OCI-LY7 (cell line): ENCODE data around the gene CMTM7. TPM values are rescaled to one million over a fixed set of nuclear protein-coding genes. Genes with fewer than 3 reads are reported as not detected.
A peak's percentile ranks its signal among the peaks of the same experiment; 100 is the strongest.

ENCODE experiments used
- BruUV-seq: library from RNA; stranded (reverse); fragments of 400-500 nt; replicated peaks from 2 replicates; lab custom pipeline; 2021; lab: Mats Ljungman, UMichigan
- CTCF ChIA-PET: fragments of 300-600 bp; sonication (Branson Sonifier 250); formaldehyde crosslinking; loops from one replicate; lab custom pipeline; 2022; ENCODE audit warnings: antibody characterized with exemption; ENCODE audit not compliant: unreplicated experiment; lab: Charles Lee
- POLR2A ChIA-PET: fragments of 300-600 bp; sonication (Branson Sonifier 250); formaldehyde crosslinking; loops from one replicate; lab custom pipeline; 2022; ENCODE audit warnings: antibody characterized with exemption; lab: Charles Lee
- DNase-seq: peaks from one replicate; pipeline ENCODE4 v3.0.0-alpha.2; 2015; ENCODE audit warnings: low spot score
- H2AFZ ChIP-seq: fragments of 200-600 bp; sonication (generic), shearing (Covaris generic); 2 replicates; pipeline ENCODE4 v1.6.1; 2014; ENCODE audit warnings: mild to moderate bottlenecking, antibody characterized with exemption, low read length, moderate library complexity
- H3K27ac ChIP-seq: fragments of 200-600 bp; sonication (generic); 2 replicates; pipeline ENCODE4 v1.5.1; 2014; ENCODE audit warnings: mixed run types, low read depth, mild to moderate bottlenecking, moderate library complexity, low read length, inconsistent platforms; ENCODE audit not compliant: poor library complexity, severe bottlenecking
- H3K36me3 ChIP-seq: fragments of 200-600 bp; sonication (generic); 2 replicates; pipeline ENCODE4 v1.6.1; 2014; ENCODE audit warnings: mild to moderate bottlenecking, antibody characterized with exemption, low read length, moderate library complexity, mixed read lengths; ENCODE audit not compliant: insufficient read depth
- H3K4me1 ChIP-seq: fragments of 200-600 bp; sonication (generic); 2 replicates; pipeline ENCODE4 v1.5.1; 2014; ENCODE audit warnings: mild to moderate bottlenecking, low read length; ENCODE audit not compliant: insufficient read depth, poor library complexity, severe bottlenecking
- H3K4me2 ChIP-seq: fragments of 200-600 bp; sonication (generic); 2 replicates; pipeline ENCODE4 v1.6.1; 2014; ENCODE audit warnings: mild to moderate bottlenecking, low read length
- H3K4me3 ChIP-seq: fragments of 200-600 bp; sonication (generic); 2 replicates; pipeline ENCODE4 v1.5.1; 2014; ENCODE audit warnings: mild to moderate bottlenecking, low read depth, low read length; ENCODE audit not compliant: poor library complexity, severe bottlenecking
- H3K79me2 ChIP-seq: fragments of 200-600 bp; sonication (generic); 2 replicates; pipeline ENCODE4 v1.6.1; 2016; ENCODE audit warnings: low read depth, mild to moderate bottlenecking, low read length, moderate library complexity, mixed read lengths; ENCODE audit not compliant: insufficient read depth
- H3K9me2 ChIP-seq: fragments of 200-600 bp; sonication (generic); 2 replicates; pipeline ENCODE4 v1.6.1; 2016; ENCODE audit warnings: mild to moderate bottlenecking, low read length, mixed read lengths; ENCODE audit not compliant: insufficient read depth
- H3K9me3 ChIP-seq: fragments of 200-600 bp; sonication (generic); 2 replicates; pipeline ENCODE4 v1.6.1; 2014; ENCODE audit warnings: mild to moderate bottlenecking, mixed run types, low read length, mixed read lengths
- H4K20me1 ChIP-seq: fragments of 200-600 bp; sonication (generic); 2 replicates; pipeline ENCODE4 v1.6.1; 2014; ENCODE audit warnings: mild to moderate bottlenecking, antibody characterized with exemption, low read length, moderate library complexity, mixed read lengths; ENCODE audit not compliant: insufficient read depth
- EZH2phosphoT487 ChIP-seq: fragments of 200-600 bp; sonication (generic); IDR thresholded peaks from 2 replicates; pipeline ENCODE4 v1.6.1; 2018; ENCODE audit warnings: low read depth, borderline replicate concordance, mild to moderate bottlenecking, mixed run types, antibody characterized with exemption, low read length, moderate library complexity, mixed read lengths
- intact Hi-C: fragments of 100-400 bp; cut with micrococcal nuclease; formaldehyde crosslinking; loops from one replicate; pipeline ENCODE4 v1.10.0; 2022; ENCODE audit not compliant: unreplicated experiment
- total RNA-seq, 2 experiments: library from RNA; depleted of rRNA in 1 of 2; stranded (reverse); fragments of >200 nt in 1 of 2; shearing (Covaris generic) in 1 of 2; gene quantifications; 2 replicates each; pipeline ENCODE4 v1.2.3, GENCODE V29; 2014 to 2022
- TF ChIP-seq, protein P1 (sequence below): fragments of 200-600 bp; sonication (generic); conservative IDR thresholded peaks from 2 replicates; pipeline ENCODE4 v1.5.1; 2014; ENCODE audit warnings: mild to moderate bottlenecking, antibody characterized with exemption, low read length, moderate library complexity, mixed read lengths

Gene CMTM7
- total RNA-seq, 2 experiments from 2014 or later = 16.0 to 19.0 TPM

GRCh38 chr3:32493437-32494414 is 102.1 kb downstream of the CMTM7 start:
- CTCF ChIA-PET = no interaction called here
- Histone ChIP-seq H3K4me1 (peaks cover 24% of the 10 kb centered on the region), H2AFZ (no peak overlapping the region), H3K9me3 (no peaks in the 10 kb centered on the region), H3K79me2 (peaks cover 15% of the 10 kb centered on the region; the same call in 1 of the 2 replicates), H3K9me2 (no peaks in the 10 kb centered on the region), H4K20me1 (no peaks in the 10 kb centered on the region), H3K4me2 (no peak overlapping the region), H3K27ac (no peak overlapping the region), H3K36me3 (peaks cover 21% of the 10 kb centered on the region), H3K4me3 (no peak overlapping the region)
- POLR2A ChIA-PET = interaction anchor here (1.4 kb wide), 1 partner anchor 8 kb away, joined by 3 read pairs; no protein-coding TSS in a partner anchor
- no peak for DNase-seq
- no peak for TF ChIP-seq EZH2phosphoT487
- TF ChIP-seq, protein P1, sequence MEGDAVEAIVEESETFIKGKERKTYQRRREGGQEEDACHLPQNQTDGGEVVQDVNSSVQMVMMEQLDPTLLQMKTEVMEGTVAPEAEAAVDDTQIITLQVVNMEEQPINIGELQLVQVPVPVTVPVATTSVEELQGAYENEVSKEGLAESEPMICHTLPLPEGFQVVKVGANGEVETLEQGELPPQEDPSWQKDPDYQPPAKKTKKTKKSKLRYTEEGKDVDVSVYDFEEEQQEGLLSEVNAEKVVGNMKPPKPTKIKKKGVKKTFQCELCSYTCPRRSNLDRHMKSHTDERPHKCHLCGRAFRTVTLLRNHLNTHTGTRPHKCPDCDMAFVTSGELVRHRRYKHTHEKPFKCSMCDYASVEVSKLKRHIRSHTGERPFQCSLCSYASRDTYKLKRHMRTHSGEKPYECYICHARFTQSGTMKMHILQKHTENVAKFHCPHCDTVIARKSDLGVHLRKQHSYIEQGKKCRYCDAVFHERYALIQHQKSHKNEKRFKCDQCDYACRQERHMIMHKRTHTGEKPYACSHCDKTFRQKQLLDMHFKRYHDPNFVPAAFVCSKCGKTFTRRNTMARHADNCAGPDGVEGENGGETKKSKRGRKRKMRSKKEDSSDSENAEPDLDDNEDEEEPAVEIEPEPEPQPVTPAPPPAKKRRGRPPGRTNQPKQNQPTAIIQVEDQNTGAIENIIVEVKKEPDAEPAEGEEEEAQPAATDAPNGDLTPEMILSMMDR = no peak
- no TSS peak for BruUV-seq
- intact Hi-C loops = no loop called here

DNA sequence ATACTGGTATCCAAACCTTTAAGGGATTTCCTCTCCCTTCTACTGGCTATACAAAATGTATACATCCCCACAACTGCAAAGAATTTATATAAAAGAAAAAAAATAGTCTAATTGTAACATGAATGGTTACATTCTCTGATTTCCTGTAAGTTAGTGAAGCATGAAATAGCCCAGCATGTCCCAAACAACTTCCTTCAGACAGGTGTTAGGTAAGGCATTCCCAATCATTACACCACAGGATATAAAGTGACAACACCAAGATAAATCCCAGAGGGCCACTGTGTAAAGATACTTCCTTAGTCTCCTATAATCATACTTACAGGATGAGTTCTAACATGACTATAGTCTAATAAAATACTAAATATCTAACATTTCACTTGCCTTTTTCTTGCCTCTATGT is 103.4 kb downstream of the CMTM7 start:
- Histone ChIP-seq H3K4me1 (peaks cover 38% of the 10 kb centered on the region), H3K4me2 (0 out of 2 replicates have a peak overlapping the region, but pooled peaks have one; percentile 1), H3K4me3 (no peak overlapping the region), H3K36me3 (peaks cover 17% of the 10 kb centered on the region), H3K9me2 (no peaks in the 10 kb centered on the region), H3K79me2 (peaks cover 28% of the 10 kb centered on the region; the same call in 1 of the 2 replicates), H4K20me1 (peaks cover 3% of the 10 kb centered on the region; the same call in 1 of the 2 replicates), H3K27ac (no peak overlapping the region), H3K9me3 (no peaks in the 10 kb centered on the region), H2AFZ (no peak overlapping the region)
- CTCF ChIA-PET = no interaction called here
- intact Hi-C loops = no loop called here
- POLR2A ChIA-PET = interaction anchor here (1.3 kb wide), 1 partner anchor 57 kb away, joined by 4 read pairs; no protein-coding TSS in a partner anchor
- no TSS peak for BruUV-seq
- DNase-seq = no peak
- no peak for TF ChIP-seq EZH2phosphoT487
- TF ChIP-seq, protein P1 = no peak
